ENCODE results near the gene SLC49A3.
"Not testable (repeated sequence)": the region's sequence is repeated elsewhere in the genome, so short reads cannot be mapped to it uniquely, and the experiment has no call there.

Gene SLC49A3

GRCh38 chr4:688854-689681 is at the start of gene SLC49A3:
SLC49A3 (minus strand) TSS chr4:689151; CDS start chr4:689127, 24 bp downstream.
- no peak for DNase-seq (ENCODE audit: low spot score)

GRCh38 chr4:736561-736960 is 47.6 kb upstream of the SLC49A3 start:
- DNase-seq (ENCODE audit: low spot score): not testable (repeated sequence)

- DNase-seq (ENCODE audit: low spot score): no peak
Observed at GRCh38 chr4:735583-735982, 46.6 kb upstream of the SLC49A3 start.

- no peak for DNase-seq (ENCODE audit: low spot score)
Observed at GRCh38 chr4:734951-735350, 46.0 kb upstream of the SLC49A3 start.

- no peak for DNase-seq (ENCODE audit: low spot score)
Observed at GRCh38 chr4:734075-734474, 45.1 kb upstream of the SLC49A3 start.

- no peak for DNase-seq (ENCODE audit: low spot score)
Observed at GRCh38 chr4:733631-733980, 44.7 kb upstream of the SLC49A3 start.

GRCh38 chr4:732911-733630 is 44.1 kb upstream of the SLC49A3 start:
- DNase-seq (ENCODE audit: low spot score): no peak

GRCh38 chr4:732486-732885 is 43.5 kb upstream of the SLC49A3 start:
- no peak for DNase-seq (ENCODE audit: low spot score)

GRCh38 chr4:731954-732353 is 43.0 kb upstream of the SLC49A3 start:
- DNase-seq (ENCODE audit: low spot score): not testable (repeated sequence)

GRCh38 chr4:730946-731904 is 42.3 kb upstream of the SLC49A3 start:
- not testable (repeated sequence) for DNase-seq (ENCODE audit: low spot score)

GRCh38 chr4:730511-730910 is 41.6 kb upstream of the SLC49A3 start:
- DNase-seq (ENCODE audit: low spot score): no peak

- DNase-seq (ENCODE audit: low spot score): no peak
Observed at GRCh38 chr4:729336-730315, 40.7 kb upstream of the SLC49A3 start.

- DNase-seq (ENCODE audit: low spot score): no peak
Observed at GRCh38 chr4:727576-727975, 38.6 kb upstream of the SLC49A3 start.

- DNase-seq (ENCODE audit: low spot score): no peak
Observed at GRCh38 chr4:726838-727237, 37.9 kb upstream of the SLC49A3 start.

- no peak for DNase-seq (ENCODE audit: low spot score)
Observed at GRCh38 chr4:726235-726787, 37.4 kb upstream of the SLC49A3 start.

- DNase-seq (ENCODE audit: low spot score): no peak
Observed at GRCh38 chr4:725391-726234, 36.7 kb upstream of the SLC49A3 start.

GRCh38 chr4:723751-724530 is 35.0 kb upstream of the SLC49A3 start:
- DNase-seq (ENCODE audit: low spot score): no peak

- no peak for DNase-seq (ENCODE audit: low spot score)
Observed at GRCh38 chr4:722851-723360, 34.0 kb upstream of the SLC49A3 start.

All from RKO (cell line).